ENCODE data around the gene SAP25. TPM values are rescaled to one million over a fixed set of nuclear protein-coding genes. Genes with fewer than 3 reads are reported as not detected.
A peak's percentile ranks its signal among the peaks of the same experiment; 100 is the strongest.

SAP25 gene
- total RNA-seq, 1 donor from 2014 or later, result not detected

DNA sequence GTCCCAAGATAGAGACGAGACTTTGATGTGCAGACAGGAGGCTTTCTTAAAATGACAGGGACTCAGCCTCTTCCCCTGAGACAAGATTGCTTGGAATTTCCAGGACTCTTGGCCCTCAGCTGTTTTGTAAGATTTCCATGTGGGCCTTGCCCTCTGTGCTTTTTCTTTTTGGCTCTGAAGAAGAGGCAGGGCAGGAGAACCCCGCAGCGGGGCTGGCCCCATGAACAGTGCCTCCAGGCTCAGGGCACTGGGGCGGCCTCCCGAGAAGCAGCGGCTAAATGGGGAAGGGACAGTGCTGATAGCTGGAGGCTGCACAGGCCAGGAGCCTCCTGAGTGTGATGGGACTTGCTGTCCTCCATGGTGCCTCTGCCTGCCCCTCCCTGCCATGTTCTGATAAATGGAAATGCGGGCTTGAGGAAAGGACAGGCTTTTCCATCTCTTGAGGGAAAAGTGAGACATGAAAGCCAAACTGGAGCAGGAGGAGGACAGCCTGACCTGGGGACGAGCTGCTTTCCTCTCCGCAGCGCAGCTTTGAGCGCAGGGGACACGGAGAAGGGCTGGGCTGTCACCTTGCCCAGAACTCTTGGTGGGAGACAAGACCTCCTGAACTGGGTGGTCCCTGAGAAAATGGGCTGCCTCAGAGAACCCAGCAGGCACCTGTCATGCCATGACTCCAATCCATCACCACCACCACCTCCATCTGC lies 12.1 kb downstream of the SAP25 start:
- Histone ChIP-seq H3K79me2 (ENCODE audit: low read depth) (no peaks in the 10 kb centered on the region), H3K27ac (no peak overlapping the region), H3K27me3 (no peaks in the 10 kb centered on the region), H3K4me3 (no peak overlapping the region), H3K9me3 (ENCODE audit: low read depth) (no peaks in the 10 kb centered on the region), H3K36me3 (no peaks in the 10 kb centered on the region), H2AFZ (replicated peaks) (no peak overlapping the region), H3K9ac (no peak overlapping the region), H4K20me1 (ENCODE audit: low read depth) (no peaks in the 10 kb centered on the region), H3K4me1 (no peaks in the 10 kb centered on the region), H3K4me2 (no peak overlapping the region), H3F3A (ENCODE audit: low read depth) (peaks cover 3% of the 10 kb centered on the region)
- peaks cover 2% of the 10 kb centered on the region for H3K27me3 Mint-ChIP-seq (ENCODE audit: insufficient read depth, low read depth)
- H3K9me3 Mint-ChIP-seq, result peaks cover 2% of the 10 kb centered on the region
- TF ChIP-seq EZH2phosphoT487 (IDR thresholded peaks at IDR 0.05) (no peak), CTCF (IDR thresholded peaks at IDR 0.05) (no peak), EZH2 (IDR thresholded peaks at IDR 0.05) (no peak)
- H3K4me3 Mint-ChIP-seq, result no peak overlapping the region
- no peak for DNase-seq (ENCODE audit: low spot score)
- peaks cover 7% of the 10 kb centered on the region for H3K4me1 Mint-ChIP-seq
- H3K36me3 Mint-ChIP-seq, result peaks cover 2% of the 10 kb centered on the region
- peak overlapping the region; percentile 69 for H3K27ac Mint-ChIP-seq

GRCh38 chr7:100559127-100559526 lies 14.6 kb downstream of the SAP25 start:
- no peaks in the 10 kb centered on the region for H3K36me3 ChIP-seq
- peaks cover 2% of the 10 kb centered on the region for H3K27me3 Mint-ChIP-seq (ENCODE audit: insufficient read depth, low read depth)

DNA sequence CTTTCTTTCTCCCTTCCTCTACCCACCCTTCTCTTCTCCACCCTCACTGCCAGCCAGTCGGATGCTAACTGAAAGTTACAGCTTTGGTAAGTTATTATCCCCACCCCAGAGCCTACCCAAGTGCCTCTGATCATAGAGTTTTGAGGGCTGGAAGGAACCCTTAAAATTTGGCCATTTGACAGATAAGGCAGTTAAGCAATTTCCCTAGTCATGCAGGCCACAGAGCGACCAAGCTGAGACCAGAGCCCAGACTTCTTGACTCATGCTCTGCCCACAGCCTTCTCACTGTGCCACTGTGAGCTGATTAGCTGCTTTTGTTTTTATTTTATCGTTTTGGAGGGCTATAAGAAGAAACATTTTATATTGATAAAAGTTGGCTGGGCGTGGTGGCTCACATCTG lies 17.2 kb downstream of the SAP25 start:
- no peak overlapping the region for H3K27ac Mint-ChIP-seq
- H3K27me3 Mint-ChIP-seq (ENCODE audit: insufficient read depth, low read depth), result peaks cover 1% of the 10 kb centered on the region
- Histone ChIP-seq H3K4me2 (no peak overlapping the region), H4K20me1 (ENCODE audit: low read depth) (no peaks in the 10 kb centered on the region), H2AFZ (replicated peaks) (no peak overlapping the region), H3K9ac (no peak overlapping the region), H3K27ac (no peak overlapping the region), H3K36me3 (no peaks in the 10 kb centered on the region), H3K4me3 (no peak overlapping the region), H3K9me3 (ENCODE audit: low read depth) (no peaks in the 10 kb centered on the region), H3K27me3 (no peaks in the 10 kb centered on the region), H3F3A (ENCODE audit: low read depth) (peaks cover 3% of the 10 kb centered on the region), H3K79me2 (ENCODE audit: low read depth) (no peaks in the 10 kb centered on the region), H3K4me1 (no peaks in the 10 kb centered on the region)
- no peak overlapping the region for H3K4me3 Mint-ChIP-seq
- peaks cover 2% of the 10 kb centered on the region for H3K4me1 Mint-ChIP-seq
- H3K36me3 Mint-ChIP-seq, result peaks cover 10% of the 10 kb centered on the region
- no peak for DNase-seq (ENCODE audit: low spot score)
- H3K9me3 Mint-ChIP-seq, result no peaks in the 10 kb centered on the region
- TF ChIP-seq EZH2phosphoT487 (IDR thresholded peaks at IDR 0.05), result no peak
- TF ChIP-seq CTCF (IDR thresholded peaks at IDR 0.05), result no peak
- no peak for TF ChIP-seq EZH2 (IDR thresholded peaks at IDR 0.05)

More at GRCh38 chr7:100559127-100559526, 14.6 kb downstream of the SAP25 start:
- Histone ChIP-seq H3K4me3 (no peak overlapping the region), H3K27me3 (no peaks in the 10 kb centered on the region), H3K79me2 (ENCODE audit: low read depth) (no peaks in the 10 kb centered on the region), H3K4me1 (no peaks in the 10 kb centered on the region), H4K20me1 (ENCODE audit: low read depth) (no peaks in the 10 kb centered on the region), H3K4me2 (no peak overlapping the region), H3K9me3 (ENCODE audit: low read depth) (no peaks in the 10 kb centered on the region), H3K27ac (no peak overlapping the region), H3K9ac (no peak overlapping the region), H2AFZ (replicated peaks) (no peak overlapping the region), H3F3A (ENCODE audit: low read depth) (peaks cover 3% of the 10 kb centered on the region)
- no peak for DNase-seq (ENCODE audit: low spot score)
- Mint-ChIP-seq H3K4me1 (peaks cover 2% of the 10 kb centered on the region), H3K4me3 (peak overlapping the region; percentile 27), H3K9me3 (no peaks in the 10 kb centered on the region), H3K27ac (peak overlapping the region; percentile 18), H3K36me3 (peaks cover 4% of the 10 kb centered on the region)
- no peak for TF ChIP-seq EZH2 (IDR thresholded peaks at IDR 0.05)
- TF ChIP-seq CTCF (IDR thresholded peaks at IDR 0.05), result no peak
- no peak for TF ChIP-seq EZH2phosphoT487 (IDR thresholded peaks at IDR 0.05)

Measured in neural progenitor cell (in vitro differentiated cells).